Cardiac muscle cell (in vitro differentiated cells and primary cell): ENCODE measurements around the gene DCST2. TPM values are rescaled to one million over a fixed set of nuclear protein-coding genes. Genes with fewer than 3 reads are reported as not detected.

Experiments used
- DNase-seq, 2 donors: peaks; one replicate each; pipeline versions ENCODE4 v3.0.0 to v3.0.0-alpha.2; 2010 to 2017; ENCODE audit warnings: low read depth in 1 of 2, low spot score in 1 of 2
- H3K27ac ChIP-seq: fragments of 200-600 bp; sonication (generic); 2 replicates; pipeline ENCODE4 v1.5.1; 2016
- H3K27me3 ChIP-seq: fragments of 200-600 bp; sonication (generic); 2 replicates; pipeline ENCODE4 v1.6.0; 2016; ENCODE audit warnings: control low read depth
- H3K36me3 ChIP-seq: fragments of 200-600 bp; sonication (generic); 2 replicates; pipeline ENCODE4 v1.5.1; 2016; ENCODE audit warnings: control low read depth
- H3K4me1 ChIP-seq: fragments of 200-600 bp; sonication (generic); 2 replicates; pipeline ENCODE4 v1.8.1; 2017; ENCODE audit warnings: low read depth, mild to moderate bottlenecking, mixed run types
- H3K4me3 ChIP-seq: fragments of 200-600 bp; sonication (generic); 2 replicates; pipeline ENCODE4 v1.5.1; 2016; ENCODE audit warnings: mild to moderate bottlenecking
- H3K9me3 ChIP-seq: fragments of 200-600 bp; sonication (generic); 2 replicates; pipeline ENCODE4 v1.5.1; 2017; ENCODE audit warnings: low read depth, mild to moderate bottlenecking, control low read depth
- polyA plus RNA-seq: library from polyadenylated mRNA; unstranded; fragments of >200 nt; fragmentation: Nextera tagmentation; extraction: Ambion mirVana; gene quantifications from 2 replicates; pipeline ENCODE4 v1.2.1, GENCODE V29; 2016
- total RNA-seq: library from RNA; depleted of rRNA; stranded (reverse); fragments of >200 nt; gene quantifications from 2 replicates; pipeline ENCODE4 v1.2.3, GENCODE V29; 2016
- TF ChIP-seq, protein P1 (sequence below): IDR thresholded peaks from 2 replicates; pipeline ENCODE4 v1.5.1; 2012; ENCODE audit warnings: low read depth, mild to moderate bottlenecking, low read length

Gene DCST2
- total and polyA plus RNA-seq, 2 experiments from 2014 or later: 1.1 to 5.4 TPM

DNA sequence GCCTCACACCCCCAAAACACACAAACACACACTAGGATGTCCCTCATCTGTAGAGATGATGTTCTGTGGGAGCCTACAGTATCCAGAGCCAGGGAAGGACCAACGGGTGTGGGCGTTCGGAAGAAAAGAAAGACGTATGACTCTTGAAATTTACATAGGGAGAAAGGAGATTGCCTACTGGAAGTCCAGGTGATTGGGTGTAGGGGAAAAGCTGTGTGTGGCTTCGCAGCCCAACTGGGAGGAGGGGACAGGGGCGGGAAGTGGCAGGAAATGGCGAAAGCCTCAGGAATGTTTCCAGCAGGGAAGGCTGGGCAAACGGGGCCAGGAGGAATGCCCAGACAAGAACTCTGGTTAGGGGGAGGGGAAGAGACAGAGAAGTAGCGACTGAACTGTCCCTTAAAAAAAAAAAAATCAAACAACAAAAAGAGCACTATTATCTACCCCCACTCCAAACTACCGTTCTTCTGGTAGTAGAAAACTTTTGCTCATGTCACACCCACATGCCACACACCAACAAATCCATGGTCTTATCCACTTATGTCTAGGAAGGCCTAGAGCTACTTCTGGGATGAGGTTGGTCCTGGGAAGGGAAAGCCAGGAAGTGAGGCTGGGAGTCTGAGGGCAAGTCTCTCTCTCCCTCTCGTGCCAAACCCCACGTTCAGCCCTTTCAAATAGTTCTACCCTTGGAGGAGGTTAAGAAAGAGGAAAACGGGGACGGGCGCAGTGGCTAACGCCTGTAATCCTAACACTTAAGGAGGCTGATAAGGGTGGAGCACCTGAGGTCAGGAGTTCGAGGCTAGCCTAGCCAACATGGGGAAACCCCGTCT, 60.9 kb downstream of the DCST2 start:
- Histone ChIP-seq H3K27ac (peak overlapping the region; percentile 98), H3K27me3 (no peaks in the 10 kb centered on the region), H3K4me3 (peak overlapping the region; percentile 48), H3K4me1 (peaks cover 39% of the 10 kb centered on the region), H3K9me3 (no peaks in the 10 kb centered on the region), H3K36me3 (no peaks in the 10 kb centered on the region)
- peak; percentile 86 to 98 for DNase-seq
- TF ChIP-seq, protein P1, sequence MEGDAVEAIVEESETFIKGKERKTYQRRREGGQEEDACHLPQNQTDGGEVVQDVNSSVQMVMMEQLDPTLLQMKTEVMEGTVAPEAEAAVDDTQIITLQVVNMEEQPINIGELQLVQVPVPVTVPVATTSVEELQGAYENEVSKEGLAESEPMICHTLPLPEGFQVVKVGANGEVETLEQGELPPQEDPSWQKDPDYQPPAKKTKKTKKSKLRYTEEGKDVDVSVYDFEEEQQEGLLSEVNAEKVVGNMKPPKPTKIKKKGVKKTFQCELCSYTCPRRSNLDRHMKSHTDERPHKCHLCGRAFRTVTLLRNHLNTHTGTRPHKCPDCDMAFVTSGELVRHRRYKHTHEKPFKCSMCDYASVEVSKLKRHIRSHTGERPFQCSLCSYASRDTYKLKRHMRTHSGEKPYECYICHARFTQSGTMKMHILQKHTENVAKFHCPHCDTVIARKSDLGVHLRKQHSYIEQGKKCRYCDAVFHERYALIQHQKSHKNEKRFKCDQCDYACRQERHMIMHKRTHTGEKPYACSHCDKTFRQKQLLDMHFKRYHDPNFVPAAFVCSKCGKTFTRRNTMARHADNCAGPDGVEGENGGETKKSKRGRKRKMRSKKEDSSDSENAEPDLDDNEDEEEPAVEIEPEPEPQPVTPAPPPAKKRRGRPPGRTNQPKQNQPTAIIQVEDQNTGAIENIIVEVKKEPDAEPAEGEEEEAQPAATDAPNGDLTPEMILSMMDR: no peak

DNA sequence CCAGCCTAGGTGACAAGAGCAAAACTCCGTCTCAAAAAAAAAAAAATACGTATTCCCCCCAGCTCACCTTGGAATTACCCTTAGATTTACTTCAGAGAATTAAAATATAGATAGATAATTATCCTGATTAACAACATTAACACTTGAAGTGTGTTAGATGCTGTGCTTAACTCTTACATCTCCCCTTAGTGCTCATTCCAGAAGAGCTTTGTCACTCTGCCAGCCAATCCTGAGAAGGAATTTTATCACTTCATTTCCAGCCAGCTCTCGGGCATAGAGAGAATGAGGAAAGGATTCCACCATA, 61.4 kb downstream of the DCST2 start:
- Histone ChIP-seq H3K9me3 (no peaks in the 10 kb centered on the region), H3K36me3 (peaks cover 4% of the 10 kb centered on the region), H3K27me3 (no peaks in the 10 kb centered on the region), H3K27ac (peak overlapping the region; percentile 98), H3K4me3 (no peak overlapping the region), H3K4me1 (peaks cover 39% of the 10 kb centered on the region)
- TF ChIP-seq, protein P1: no peak
- no peak for DNase-seq

DNA sequence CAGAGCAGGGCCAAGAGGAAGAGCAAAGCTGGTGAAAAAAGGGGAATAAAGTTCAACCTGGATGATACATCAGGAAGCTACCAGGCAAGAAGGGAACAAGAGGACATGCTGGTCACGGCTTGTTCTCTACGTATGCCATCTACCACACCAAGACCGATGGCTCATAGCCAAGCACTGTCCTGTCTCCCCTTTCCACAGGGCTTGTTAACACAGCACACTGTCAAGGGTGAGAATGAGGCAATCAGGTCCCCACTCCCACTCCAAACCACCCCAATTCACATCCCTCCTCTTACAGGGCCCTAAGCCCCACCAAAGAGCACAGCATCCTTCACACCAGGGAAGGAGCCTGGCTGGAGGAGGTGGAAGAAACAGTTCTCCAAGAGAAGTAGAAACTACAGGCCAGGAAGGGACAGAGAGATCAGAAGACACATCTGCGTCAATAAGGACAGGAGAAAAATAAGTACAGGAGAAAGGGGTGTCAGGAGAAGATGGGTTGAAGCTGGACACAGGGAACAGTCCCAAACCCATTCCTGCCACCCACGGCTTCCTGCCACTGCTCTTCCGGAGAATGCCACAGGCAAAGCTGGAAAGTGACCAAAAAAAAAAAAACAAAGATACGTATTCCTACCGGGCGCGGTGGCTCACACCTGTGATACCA, 62.1 kb downstream of the DCST2 start:
- TF ChIP-seq, protein P1: no peak
- peaks cover 38% of the 10 kb centered on the region for H3K4me1 ChIP-seq
- no peaks in the 10 kb centered on the region for H3K27me3 ChIP-seq
- H3K27ac ChIP-seq: peak overlapping the region; percentile 98
- no peak for DNase-seq
- peaks cover 11% of the 10 kb centered on the region for H3K36me3 ChIP-seq
- no peaks in the 10 kb centered on the region for H3K9me3 ChIP-seq
- H3K4me3 ChIP-seq: no peak overlapping the region

DNA sequence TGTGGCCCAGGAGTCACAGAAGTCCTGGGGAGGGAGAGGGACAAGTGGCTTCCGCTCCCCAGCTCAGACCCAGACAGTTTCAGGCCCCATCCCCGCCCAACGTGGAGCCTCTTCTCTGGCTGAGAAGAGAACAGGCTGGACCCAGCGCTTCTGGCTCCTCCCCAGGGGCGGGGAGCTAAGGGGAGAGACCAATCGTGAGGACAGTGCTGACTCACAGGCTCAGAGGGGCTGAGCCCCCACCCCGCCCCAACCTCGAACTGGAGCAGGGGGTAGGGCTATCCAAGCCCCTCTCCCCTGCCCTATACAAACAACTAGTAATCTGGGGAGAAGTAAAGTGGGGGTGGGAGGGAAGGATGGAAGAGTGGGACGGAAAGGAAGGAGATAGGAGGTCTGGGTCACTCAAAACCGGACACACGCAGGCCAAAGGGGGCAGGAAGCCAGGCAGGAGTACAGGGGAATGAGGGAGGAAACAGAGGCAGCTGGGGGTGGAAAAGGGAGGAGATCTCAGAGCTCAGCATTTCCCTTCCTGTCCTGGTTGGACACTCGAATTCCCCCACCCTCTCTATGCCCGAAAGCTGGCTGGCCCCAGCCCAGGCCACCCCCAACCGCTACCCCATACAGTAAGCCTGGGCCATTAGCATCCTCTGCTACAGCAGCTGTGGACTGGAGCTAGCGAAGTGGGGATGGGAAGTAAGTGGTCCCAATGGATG, 62.8 kb downstream of the DCST2 start, which contains the start of gene SHC1:
TSS of gene SHC1 (minus strand) at position 117 of the 710 bp plus-strand sequence. CDS start 221 bp downstream, outside the sequence.
- H3K4me3 ChIP-seq: peak within 1 kb of the TSS; percentile 17
- no peaks in the 10 kb centered on the region for H3K27me3 ChIP-seq
- TF ChIP-seq, protein P1: no peak
- peak within 1 kb of the TSS; percentile 98 for H3K27ac ChIP-seq
- H3K4me1 ChIP-seq: peaks cover 31% of the 10 kb centered on the region
- H3K9me3 ChIP-seq: no peaks in the 10 kb centered on the region
- peak; percentile 87 to 97 for DNase-seq
- peaks cover 12% of the 10 kb centered on the region for H3K36me3 ChIP-seq

DNA sequence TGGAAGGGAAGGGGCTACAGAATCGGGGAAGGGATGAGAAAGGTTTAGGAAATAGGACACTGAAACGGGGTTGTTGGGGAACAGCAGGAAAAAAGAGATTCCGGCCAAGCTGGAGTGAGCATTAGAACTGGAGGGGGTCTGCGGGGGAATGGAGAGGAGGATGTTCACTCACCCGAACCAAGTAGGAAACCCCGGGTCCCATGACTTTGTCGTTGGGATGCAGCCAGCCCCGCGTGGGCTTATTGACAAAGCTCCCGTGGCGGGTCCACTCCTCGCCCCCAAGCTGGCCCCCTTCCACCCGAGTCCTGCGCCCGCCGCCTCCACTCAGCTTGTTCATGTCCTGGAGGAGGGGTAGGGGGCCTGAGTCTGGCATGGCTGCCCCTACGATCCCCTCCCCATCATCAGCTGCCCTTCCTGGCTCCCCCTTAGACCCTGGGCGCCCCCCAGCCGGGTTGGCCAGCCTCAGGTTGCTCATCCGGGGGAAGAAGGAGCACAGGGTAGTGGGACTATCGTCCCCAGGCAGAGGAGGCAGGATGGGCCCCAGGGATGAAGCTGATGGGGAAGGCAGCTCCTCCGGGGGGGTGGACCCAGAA, 63.6 kb downstream of the DCST2 start:
- peaks cover 12% of the 10 kb centered on the region for H3K36me3 ChIP-seq
- no peak for DNase-seq
- H3K4me3 ChIP-seq: peak overlapping the region; percentile 17
- H3K27ac ChIP-seq: no peak overlapping the region
- TF ChIP-seq, protein P1: no peak
- peaks cover 30% of the 10 kb centered on the region for H3K4me1 ChIP-seq
- H3K27me3 ChIP-seq: no peaks in the 10 kb centered on the region
- H3K9me3 ChIP-seq: no peaks in the 10 kb centered on the region
